ENCODE data around the gene WDR86. TPM values are rescaled to one million over a fixed set of nuclear protein-coding genes. Genes with fewer than 3 reads are reported as not detected.

WDR86 gene
- polyA plus RNA-seq, 4 donors = 1.1 to 4.3 (median 1.8) TPM; not detected in 1

DNA sequence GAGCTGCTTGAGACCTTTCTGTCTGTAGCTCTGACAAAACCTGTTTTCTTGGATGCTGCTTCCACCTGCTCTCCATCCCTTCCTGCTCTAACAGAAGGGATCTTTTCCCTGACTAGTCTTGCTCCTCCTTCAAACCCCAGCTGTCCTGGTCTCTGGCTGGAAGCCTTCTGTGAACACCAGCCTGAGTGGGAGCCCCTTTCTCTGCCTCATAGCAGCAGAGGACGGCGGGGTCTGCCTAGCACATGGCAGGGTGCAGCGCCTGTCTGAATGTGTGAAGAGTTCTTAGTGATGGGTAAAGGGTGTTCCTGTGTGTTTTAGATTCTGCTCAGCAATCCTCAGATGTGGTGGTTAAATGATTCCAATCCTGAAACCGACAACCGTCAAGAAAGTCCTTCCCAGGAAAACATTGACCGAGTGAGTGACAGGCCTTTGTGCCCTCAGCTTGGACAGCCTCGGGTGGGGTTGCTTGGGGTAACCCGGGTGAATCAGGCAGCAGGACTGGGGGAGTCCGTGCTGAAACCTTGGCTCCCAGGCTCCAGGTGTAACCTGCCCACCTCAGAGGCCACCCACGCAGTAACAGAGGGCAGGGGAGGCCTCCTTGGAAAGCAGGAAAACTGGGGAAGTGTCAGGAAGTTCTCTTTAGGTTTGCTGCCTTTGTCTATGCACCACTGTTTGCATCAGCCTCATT lies 34.2 kb downstream of the WDR86 start:
- no peaks in the 10 kb centered on the region for H3K4me1 ChIP-seq (ENCODE audit: control insufficient read depth in 3 of 3, insufficient read depth in 2 of 3, low read depth in 1 of 3, low read length in 2 of 3)
- 88 to 91% (median 90%) methylated on average over 10 of the region's 10 CpGs for WGBS, 3 donors
- peaks cover 9 to 78% (median 30%) of the 10 kb centered on the region in 3 donors for H3K36me3 ChIP-seq (ENCODE audit: control insufficient read depth in 3 of 3, insufficient read depth in 2 of 3, low read depth in 1 of 3, low read length in 3 of 3)
- no peak overlapping the region for H3K4me3 ChIP-seq (ENCODE audit: low read depth in 1 of 3, low read length in 3 of 3)
- DNase-seq = no peak
- no peak for FAIRE-seq
- no peaks in the 10 kb centered on the region for H3K9me3 ChIP-seq (ENCODE audit: control insufficient read depth in 2 of 2, insufficient read depth in 1 of 2, low read depth in 1 of 2, low read length in 1 of 2)
- H3K27ac ChIP-seq (ENCODE audit: low read depth in 1 of 3, low read length in 2 of 3) = no peak overlapping the region
- H3K27me3 ChIP-seq (ENCODE audit: control insufficient read depth in 3 of 3, insufficient read depth in 3 of 3, low read length in 3 of 3) = no peaks in the 10 kb centered on the region

DNA sequence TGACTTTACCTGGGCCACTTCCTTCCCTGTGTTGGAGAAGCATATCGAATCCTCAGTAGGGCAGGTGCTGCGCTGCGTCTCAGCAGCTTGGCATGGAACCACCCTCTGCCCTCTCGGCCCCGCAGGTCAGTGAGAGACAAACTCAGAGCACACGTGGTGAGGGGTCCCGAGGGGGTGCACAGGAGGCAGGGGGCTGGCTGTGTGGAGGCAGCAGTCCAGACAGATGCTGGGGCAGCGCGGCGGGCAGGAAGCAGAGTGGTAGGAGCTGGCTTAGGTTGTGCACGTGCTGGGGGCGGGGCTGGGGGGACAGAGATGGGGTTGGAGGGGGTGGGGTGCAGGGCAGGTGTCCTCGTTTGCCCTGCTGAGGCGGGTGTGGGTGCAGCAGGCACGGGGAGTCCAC lies 35.1 kb downstream of the WDR86 start:
- peaks cover 10 to 76% (median 32%) of the 10 kb centered on the region in 3 donors for H3K36me3 ChIP-seq (ENCODE audit: control insufficient read depth in 3 of 3, insufficient read depth in 2 of 3, low read depth in 1 of 3, low read length in 3 of 3)
- H3K4me3 ChIP-seq (ENCODE audit: low read depth in 1 of 3, low read length in 3 of 3) = no peak overlapping the region
- no peaks in the 10 kb centered on the region for H3K9me3 ChIP-seq (ENCODE audit: control insufficient read depth in 2 of 2, insufficient read depth in 1 of 2, low read depth in 1 of 2, low read length in 1 of 2)
- H3K4me1 ChIP-seq (ENCODE audit: control insufficient read depth in 3 of 3, insufficient read depth in 2 of 3, low read depth in 1 of 3, low read length in 2 of 3) = no peaks in the 10 kb centered on the region
- no peaks in the 10 kb centered on the region for H3K27me3 ChIP-seq (ENCODE audit: control insufficient read depth in 3 of 3, insufficient read depth in 3 of 3, low read length in 3 of 3)
- whole genome bisulfite sequencing, 3 donors = 80 to 85% (median 83%) methylated on average over 15 of the region's 15 CpGs
- FAIRE-seq (no peak), DNase-seq (no peak)
- H3K27ac ChIP-seq (ENCODE audit: low read depth in 1 of 3, low read length in 2 of 3) = no peak overlapping the region

DNA sequence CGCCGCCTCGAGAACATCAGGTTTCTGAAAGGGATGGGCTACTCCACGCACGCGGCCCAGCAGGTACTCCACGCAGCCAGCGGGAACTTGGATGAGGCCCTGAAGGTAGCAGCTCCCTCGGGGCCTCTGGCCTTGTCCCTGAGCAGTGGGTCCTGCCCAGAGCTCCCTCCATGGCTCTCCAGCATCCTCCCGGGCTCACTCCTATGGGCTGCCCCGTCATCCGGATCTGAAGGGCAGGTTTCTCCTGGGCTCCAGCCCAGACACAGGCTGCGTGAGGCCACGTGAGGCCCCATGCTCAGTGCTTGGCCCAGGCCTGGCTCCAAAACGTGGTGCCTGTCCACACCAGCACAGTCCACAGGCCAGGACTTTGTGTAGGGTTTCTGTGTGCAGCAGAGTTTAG lies 35.7 kb downstream of the WDR86 start:
- no peaks in the 10 kb centered on the region for H3K9me3 ChIP-seq (ENCODE audit: control insufficient read depth in 2 of 2, insufficient read depth in 1 of 2, low read depth in 1 of 2, low read length in 1 of 2)
- peaks cover 14 to 72% (median 32%) of the 10 kb centered on the region in 3 donors for H3K36me3 ChIP-seq (ENCODE audit: control insufficient read depth in 3 of 3, insufficient read depth in 2 of 3, low read depth in 1 of 3, low read length in 3 of 3)
- DNase-seq (no peak), FAIRE-seq (no peak)
- no peak overlapping the region for H3K4me3 ChIP-seq (ENCODE audit: low read depth in 1 of 3, low read length in 3 of 3)
- H3K27me3 ChIP-seq (ENCODE audit: control insufficient read depth in 3 of 3, insufficient read depth in 3 of 3, low read length in 3 of 3) = no peaks in the 10 kb centered on the region
- WGBS, 3 donors = 90 to 92% (median 90%) methylated on average over 15 of the region's 15 CpGs
- no peak overlapping the region for H3K27ac ChIP-seq (ENCODE audit: low read depth in 1 of 3, low read length in 2 of 3)
- H3K4me1 ChIP-seq (ENCODE audit: control insufficient read depth in 3 of 3, insufficient read depth in 2 of 3, low read depth in 1 of 3, low read length in 2 of 3) = no peaks in the 10 kb centered on the region

DNA sequence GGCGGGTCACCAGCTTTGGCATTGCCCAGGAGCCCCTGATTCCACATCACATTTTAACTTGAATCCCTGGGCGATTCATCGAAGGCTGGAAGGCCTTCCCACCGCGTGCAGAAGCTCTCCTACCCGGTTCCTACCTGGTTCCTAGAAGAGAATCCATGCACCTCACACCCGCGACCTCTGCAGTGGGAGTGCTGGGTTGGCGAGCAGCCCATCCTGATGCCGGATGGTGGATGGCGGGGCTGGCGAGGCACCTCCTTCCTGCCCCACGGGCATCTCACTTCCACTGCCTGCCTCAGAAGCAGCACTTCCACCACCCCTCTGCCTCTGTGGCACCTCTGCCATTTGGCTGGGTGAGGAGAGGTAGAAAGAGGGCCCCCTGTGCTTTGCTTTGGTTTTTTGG lies 36.2 kb downstream of the WDR86 start:
- Histone ChIP-seq H3K4me3 (ENCODE audit: low read depth in 1 of 3, low read length in 3 of 3) (no peak overlapping the region), H3K4me1 (ENCODE audit: control insufficient read depth in 3 of 3, insufficient read depth in 2 of 3, low read depth in 1 of 3, low read length in 2 of 3) (no peaks in the 10 kb centered on the region), H3K9me3 (ENCODE audit: control insufficient read depth in 2 of 2, insufficient read depth in 1 of 2, low read depth in 1 of 2, low read length in 1 of 2) (no peaks in the 10 kb centered on the region), H3K27ac (ENCODE audit: low read depth in 1 of 3, low read length in 2 of 3) (no peak overlapping the region), H3K27me3 (ENCODE audit: control insufficient read depth in 3 of 3, insufficient read depth in 3 of 3, low read length in 3 of 3) (no peaks in the 10 kb centered on the region), H3K36me3 (ENCODE audit: control insufficient read depth in 3 of 3, insufficient read depth in 2 of 3, low read depth in 1 of 3, low read length in 3 of 3) (peaks cover 17 to 73% (median 29%) of the 10 kb centered on the region in 3 donors)
- FAIRE-seq (no peak), DNase-seq (no peak)
- WGBS, 3 donors = 79 to 82% (median 81%) methylated on average over 13 of the region's 13 CpGs

DNA sequence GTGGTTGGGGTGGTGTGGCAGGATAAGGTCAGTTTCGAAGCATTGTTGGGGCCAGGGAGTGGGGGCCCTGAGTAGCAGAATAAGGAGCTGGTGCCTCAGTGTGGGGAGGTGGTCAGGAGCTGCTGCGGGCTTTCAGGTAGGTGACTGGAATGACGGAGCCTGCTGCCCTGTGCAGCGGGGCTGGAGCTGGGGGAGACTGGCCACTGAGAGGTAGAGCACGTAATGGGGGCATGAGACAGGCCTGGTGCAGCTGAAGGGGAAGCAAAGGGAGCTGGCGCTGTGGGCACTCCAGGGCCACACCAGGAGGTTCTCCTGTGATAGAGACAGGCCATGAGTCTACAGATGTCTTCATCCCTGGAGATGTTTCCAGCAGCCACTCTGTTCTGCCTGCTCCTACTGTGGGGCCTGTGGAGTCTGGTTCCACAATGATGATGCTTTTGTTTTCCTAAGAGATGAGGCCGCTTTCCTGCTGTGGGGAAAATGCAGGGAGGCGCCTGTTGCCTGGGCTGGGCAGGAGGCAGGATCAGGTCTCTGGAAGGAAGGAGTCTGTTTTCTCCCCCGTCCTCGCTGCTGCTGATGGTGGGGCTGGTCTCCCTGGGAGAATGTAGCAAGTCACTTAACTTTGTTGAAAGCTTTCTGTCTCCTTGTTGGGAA lies 37.1 kb downstream of the WDR86 start:
- Histone ChIP-seq H3K4me1 (ENCODE audit: control insufficient read depth in 3 of 3, insufficient read depth in 2 of 3, low read depth in 1 of 3, low read length in 2 of 3) (peaks cover 0 to 3% (median 2%) of the 10 kb centered on the region in 3 donors), H3K36me3 (ENCODE audit: control insufficient read depth in 3 of 3, insufficient read depth in 2 of 3, low read depth in 1 of 3, low read length in 3 of 3) (peaks cover 20 to 71% (median 29%) of the 10 kb centered on the region in 3 donors), H3K27me3 (ENCODE audit: control insufficient read depth in 3 of 3, insufficient read depth in 3 of 3, low read length in 3 of 3) (no peaks in the 10 kb centered on the region), H3K27ac (ENCODE audit: low read depth in 1 of 3, low read length in 2 of 3) (no peak overlapping the region), H3K4me3 (ENCODE audit: low read depth in 1 of 3, low read length in 3 of 3) (no peak overlapping the region), H3K9me3 (ENCODE audit: control insufficient read depth in 2 of 2, insufficient read depth in 1 of 2, low read depth in 1 of 2, low read length in 1 of 2) (no peaks in the 10 kb centered on the region)
- WGBS, 3 donors = 95 to 98% (median 97%) methylated on average over 10 of the region's 10 CpGs
- DNase-seq = no peak
- no peak for FAIRE-seq

DNA sequence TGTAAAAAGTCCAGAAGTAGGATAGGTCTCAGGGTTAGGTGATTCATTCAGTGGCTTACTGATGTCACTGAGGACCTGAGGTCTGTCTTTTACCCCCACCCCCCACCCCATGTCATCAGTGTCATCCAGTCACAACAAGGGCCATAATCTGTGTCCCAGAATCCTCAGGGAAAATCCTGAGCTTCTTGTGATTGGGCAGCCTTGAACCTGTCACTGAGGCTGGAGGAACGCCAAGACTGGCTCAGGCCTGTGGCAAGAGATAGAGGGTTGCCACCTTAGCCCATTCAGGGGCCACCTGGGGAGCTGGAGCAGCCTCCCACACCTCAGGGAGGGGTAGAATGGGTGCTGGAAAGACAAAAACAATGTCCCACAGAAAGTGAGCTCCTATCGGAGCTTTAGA lies 38.6 kb downstream of the WDR86 start:
- H3K27ac ChIP-seq (ENCODE audit: low read depth in 1 of 3, low read length in 2 of 3) = no peak overlapping the region
- 91 to 95% (median 94%) methylated on average over 2 of the region's 2 CpGs for WGBS, 3 donors
- no peak overlapping the region for H3K4me3 ChIP-seq (ENCODE audit: low read depth in 1 of 3, low read length in 3 of 3)
- H3K27me3 ChIP-seq (ENCODE audit: control insufficient read depth in 3 of 3, insufficient read depth in 3 of 3, low read length in 3 of 3) = no peaks in the 10 kb centered on the region
- H3K9me3 ChIP-seq (ENCODE audit: control insufficient read depth in 2 of 2, insufficient read depth in 1 of 2, low read depth in 1 of 2, low read length in 1 of 2) = no peaks in the 10 kb centered on the region
- H3K4me1 ChIP-seq (ENCODE audit: control insufficient read depth in 3 of 3, insufficient read depth in 2 of 3, low read depth in 1 of 3, low read length in 2 of 3) = peaks cover 0 to 5% (median 2%) of the 10 kb centered on the region in 3 donors
- no peak for DNase-seq
- peaks cover 11 to 58% (median 25%) of the 10 kb centered on the region in 3 donors for H3K36me3 ChIP-seq (ENCODE audit: control insufficient read depth in 3 of 3, insufficient read depth in 2 of 3, low read depth in 1 of 3, low read length in 3 of 3)
- no peak for FAIRE-seq

DNA sequence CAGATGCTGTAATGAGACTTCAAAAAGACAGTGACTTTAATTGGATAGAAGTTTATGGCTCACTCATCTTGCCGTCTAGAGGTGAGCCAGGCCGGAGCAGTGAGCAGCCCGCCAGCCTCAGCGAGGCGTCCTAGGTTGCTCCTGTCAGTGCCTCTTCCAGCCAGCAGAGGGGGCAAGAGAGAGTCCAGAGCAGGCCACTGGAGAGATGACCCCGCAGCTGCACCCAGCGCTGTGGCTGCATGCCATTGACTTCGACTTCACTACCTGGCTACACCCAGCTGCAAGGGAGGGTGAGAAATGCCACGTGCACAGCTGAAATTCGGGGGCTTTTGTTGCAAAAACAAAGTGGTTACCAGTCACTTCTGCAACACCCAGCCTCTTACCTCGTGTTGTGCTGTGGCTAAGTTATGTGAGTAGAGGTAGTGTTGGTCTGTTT lies 41.7 kb downstream of the WDR86 start:
- FAIRE-seq (no peak), DNase-seq (peak; percentile 84 to 90)
- peaks cover 11 to 38% (median 11%) of the 10 kb centered on the region in 3 donors for H3K36me3 ChIP-seq (ENCODE audit: control insufficient read depth in 3 of 3, insufficient read depth in 2 of 3, low read depth in 1 of 3, low read length in 3 of 3)
- H3K4me1 ChIP-seq (ENCODE audit: control insufficient read depth in 3 of 3, insufficient read depth in 2 of 3, low read depth in 1 of 3, low read length in 2 of 3) = peaks cover 0 to 5% (median 2%) of the 10 kb centered on the region in 3 donors
- 10 to 12% (median 12%) methylated on average over 11 of the region's 11 CpGs for WGBS, 3 donors
- H3K27me3 ChIP-seq (ENCODE audit: control insufficient read depth in 3 of 3, insufficient read depth in 3 of 3, low read length in 3 of 3) = no peaks in the 10 kb centered on the region
- H3K9me3 ChIP-seq (ENCODE audit: control insufficient read depth in 2 of 2, insufficient read depth in 1 of 2, low read depth in 1 of 2, low read length in 1 of 2) = no peaks in the 10 kb centered on the region
- no peak overlapping the region for H3K4me3 ChIP-seq (ENCODE audit: low read depth in 1 of 3, low read length in 3 of 3)
- H3K27ac ChIP-seq (ENCODE audit: low read depth in 1 of 3, low read length in 2 of 3) = no peak overlapping the region

DNA sequence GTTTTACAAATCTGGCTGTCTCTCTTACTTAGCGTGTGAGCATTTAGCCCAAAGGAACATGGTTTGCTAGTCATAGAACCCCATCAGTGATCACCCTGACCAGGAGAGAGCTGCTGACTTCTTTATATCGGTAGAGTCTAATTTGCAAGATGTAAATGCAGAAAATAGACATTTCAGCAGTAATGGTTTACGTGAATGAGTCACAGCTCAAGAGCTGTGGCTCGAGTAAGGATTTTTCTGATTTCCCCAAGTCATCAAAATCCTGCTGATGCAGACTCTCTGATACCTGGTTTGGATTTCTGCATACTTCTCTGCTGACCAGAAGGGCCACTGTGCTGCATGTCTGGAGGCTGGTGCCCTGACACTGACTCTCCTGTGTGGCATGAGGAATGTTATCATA lies 42.6 kb downstream of the WDR86 start:
- H3K9me3 ChIP-seq (ENCODE audit: control insufficient read depth in 2 of 2, insufficient read depth in 1 of 2, low read depth in 1 of 2, low read length in 1 of 2) = peaks cover 0 to 5% of the 10 kb centered on the region in 2 donors
- H3K4me1 ChIP-seq (ENCODE audit: control insufficient read depth in 3 of 3, insufficient read depth in 2 of 3, low read depth in 1 of 3, low read length in 2 of 3) = peaks cover 0 to 5% (median 2%) of the 10 kb centered on the region in 3 donors
- peaks cover 11 to 35% (median 14%) of the 10 kb centered on the region in 3 donors for H3K36me3 ChIP-seq (ENCODE audit: control insufficient read depth in 3 of 3, insufficient read depth in 2 of 3, low read depth in 1 of 3, low read length in 3 of 3)
- H3K4me3 ChIP-seq (ENCODE audit: low read depth in 1 of 3, low read length in 3 of 3) = no peak overlapping the region
- no peaks in the 10 kb centered on the region for H3K27me3 ChIP-seq (ENCODE audit: control insufficient read depth in 3 of 3, insufficient read depth in 3 of 3, low read length in 3 of 3)
- WGBS, 3 donors = 68 to 94% (median 75%) methylated on average over 4 of the region's 4 CpGs
- H3K27ac ChIP-seq (ENCODE audit: low read depth in 1 of 3, low read length in 2 of 3) = peak overlapping the region in 1 of 3 donors; percentile 37
- FAIRE-seq (no peak), DNase-seq (no peak)

Measured in small intestine (tissue), 7 donors.